HepG2 (cell line): ENCODE measurements around the gene WWTR1. TPM values are rescaled to one million over a fixed set of nuclear protein-coding genes. Genes with fewer than 3 reads are reported as not detected.

Experiments used
- ATAC-seq: fragments of 200-7000 bp; cut with Tn5 transposase; 3 replicates; pipeline ENCODE4 v1.9.1; 2020; ENCODE audit warnings: mild to moderate bottlenecking, moderate library complexity
- BruUV-seq: library from RNA; stranded (reverse); fragments of 400-500 nt; replicated peaks from 2 replicates; lab custom pipeline; 2021; lab: Mats Ljungman, UMichigan
- CTCF ChIA-PET: fragments of 300-600 bp; formaldehyde crosslinking; extraction: SDS; loops from one replicate; lab custom pipeline; 2021; ENCODE audit warnings: low total read pairs, inconsistent platforms, low intra/inter-chr PET ratio; lab: Yijun Ruan, JAX
- POLR2A ChIA-PET: fragments of 350-600 bp; sonication (Branson Sonifier 250); formaldehyde crosslinking; loops from one replicate; lab custom pipeline; 2020; ENCODE audit warnings: antibody characterized with exemption, inconsistent platforms; lab: Yijun Ruan, JAX
- DNase-seq: peaks from one replicate; pipeline ENCODE4 v3.0.0-alpha.2; 2015; ENCODE audit warnings: low spot score
- FAIRE-seq: peaks from 3 replicates; lab custom pipeline; 2011; peaks lifted over from hg19 to GRCh38; lab: Jason Lieb, UNC
- H2AFZ ChIP-seq: one replicate; pipeline ENCODE4 v1.6.1; 2011; ENCODE audit warnings: low read length, inconsistent platforms
- H3K27ac ChIP-seq: fragments of 300-600 bp; 3 replicates; pipeline ENCODE4 v1.8.0; 2011; ENCODE audit warnings: mixed run types, mild to moderate bottlenecking, mixed read lengths, low read length, inconsistent platforms; ENCODE audit not compliant: insufficient read depth; ENCODE audit errors: extremely low read length
- H3K27me3 ChIP-seq, 2 experiments: fragments of 200-600 bp in 1 of 2; 2 replicates in 1 of 2; 3 replicates in 1 of 2; pipeline versions ENCODE4 v1.6.0 to v1.8.0; 2011; ENCODE audit warnings: low read length in 2 of 2, mild to moderate bottlenecking in 2 of 2, moderate library complexity in 2 of 2, inconsistent platforms in 1 of 2; ENCODE audit not compliant: insufficient read depth in 2 of 2, control insufficient read depth in 1 of 2
- H3K36me3 ChIP-seq, 2 experiments: fragments of 200-600 bp in 1 of 2; replicated peaks in 1 of 2; 2 replicates in 1 of 2; 3 replicates in 1 of 2; pipeline versions ENCODE4 v1.5.1 to v1.8.0; 2011; ENCODE audit warnings: low read length in 2 of 2, inconsistent platforms in 1 of 2; ENCODE audit not compliant: insufficient read depth in 2 of 2, control insufficient read depth in 1 of 2
- H3K4me1 ChIP-seq: 2 replicates; pipeline ENCODE4 v1.5.1; 2012; ENCODE audit warnings: low read length, inconsistent platforms; ENCODE audit not compliant: insufficient read depth
- H3K4me2 ChIP-seq: 2 replicates; pipeline ENCODE4 v1.6.0; 2011; ENCODE audit warnings: low read depth, low read length, inconsistent platforms
- H3K4me3 ChIP-seq, 3 experiments: fragments of 200-600 bp in 1 of 3; sonication (generic), shearing (Covaris generic) in 1 of 3; replicated peaks in 1 of 3; 2 replicates each; pipeline ENCODE4 v1.5.1; 2011 to 2016; ENCODE audit warnings: low read length in 3 of 3, inconsistent platforms in 2 of 3, low read depth in 2 of 3, mild to moderate bottlenecking in 2 of 3, control low read depth in 1 of 3, mixed read lengths in 1 of 3; ENCODE audit not compliant: insufficient read depth in 1 of 3
- H3K79me2 ChIP-seq: one replicate; pipeline ENCODE4 v1.6.1; 2011; ENCODE audit warnings: low read length, inconsistent platforms; ENCODE audit not compliant: insufficient read depth
- H3K9ac ChIP-seq: 2 replicates; pipeline ENCODE4 v1.6.0; 2011; ENCODE audit warnings: mild to moderate bottlenecking, low read depth, low read length, inconsistent platforms; ENCODE audit not compliant: insufficient read depth
- H3K9me3 ChIP-seq: 2 replicates; pipeline ENCODE4 v1.5.1; 2012; ENCODE audit warnings: mild to moderate bottlenecking, low read length
- H4K20me1 ChIP-seq: 2 replicates; pipeline ENCODE4 v1.6.0; 2011; ENCODE audit warnings: inconsistent platforms, mild to moderate bottlenecking, low read length, moderate library complexity; ENCODE audit not compliant: insufficient read depth
- FOXA3 ChIP-seq: IDR thresholded peaks from 2 replicates; pipeline ENCODE4 v1.6.1; 2016; ENCODE audit warnings: missing genetic modification reagents, missing compliant biosample characterization
- PHB2 ChIP-seq: fragments of 450-650 bp; IDR thresholded peaks from 2 replicates; pipeline ENCODE4 v1.6.1; 2018; ENCODE audit not compliant: partially characterized antibody
- ZFP36L2 ChIP-seq: sonication (generic); formaldehyde crosslinking; IDR thresholded peaks from 2 replicates; pipeline ENCODE4 v1.4.0; 2020; ENCODE audit warnings: missing genetic modification reagents
- WGBS: methylation state at CpG from one replicate; pipeline ENCODE4 v1.1.6; 2017; ENCODE audit warnings: low lambda C conversion rate; 5-methylcytosine and 5-hydroxymethylcytosine counted together
- in situ Hi-C: cut with HindIII; loops from 2 replicates; pipeline ENCODE4 v1.10.0; 2017; ENCODE audit warnings: low pct_unique_long_range_greater_than_20kb; ENCODE audit not compliant: extremely low pct_ligation_motif_present
- intact Hi-C: fragments of 100-400 bp; cut with micrococcal nuclease; formaldehyde crosslinking; loops from one replicate; pipeline ENCODE4 v1.10.0; 2022; ENCODE audit not compliant: unreplicated experiment
- polyA plus RNA-seq, 8 experiments: library from polyadenylated mRNA; depleted of rRNA in 3 of 8; stranded (reverse) in 7 of 8; unstranded in 1 of 8; fragments of >200 nt; fragmentation: Illumina TruSeq in 4 of 8; extraction: Trizol in 4 of 8; gene quantifications; 2 replicates each; pipeline versions ENCODE4 v1.2.1 to v1.2.3, GENCODE V29; 2011 to 2016; ENCODE audit warnings: low read depth in 4 of 8, missing spikeins in 1 of 8, mixed read lengths in 1 of 8; ENCODE audit not compliant: insufficient read depth in 1 of 8
- total RNA-seq, 5 experiments: library from RNA; depleted of rRNA; stranded (reverse); fragments of >200 nt; fragmentation: Illumina TruSeq; extraction: Trizol; gene quantifications; 2 replicates each; pipeline ENCODE4 v1.2.3, GENCODE V29; 2016; ENCODE audit warnings: low read depth in 1 of 5
- TF ChIP-seq, protein P1 (sequence below): sonication (generic); formaldehyde crosslinking; IDR thresholded peaks from 2 replicates; pipeline ENCODE4 v1.4.0; 2020; ENCODE audit warnings: missing genetic modification reagents
- TF ChIP-seq, protein P2 (sequence below): sonication (generic); formaldehyde crosslinking; IDR thresholded peaks from 2 replicates; pipeline ENCODE4 v1.5.0; 2020; ENCODE audit warnings: missing genetic modification reagents, mild to moderate bottlenecking, borderline replicate concordance
- TF ChIP-seq, protein P3 (sequence below): sonication (generic); formaldehyde crosslinking; IDR thresholded peaks from 2 replicates; pipeline ENCODE4 v1.5.0; 2020; ENCODE audit warnings: mild to moderate bottlenecking, missing genetic modification reagents, moderate library complexity
- TF ChIP-seq, protein P4 (sequence below): sonication (generic); formaldehyde crosslinking; IDR thresholded peaks from 2 replicates; pipeline ENCODE4 v1.5.0; 2020; ENCODE audit warnings: missing genetic modification reagents

The WWTR1 gene
- total and polyA plus RNA-seq, 2 of the 13 experiments (the other 11 are each of a cell fraction or from before 2014, with no cell fraction given) = 19.7 to 139 TPM

DNA sequence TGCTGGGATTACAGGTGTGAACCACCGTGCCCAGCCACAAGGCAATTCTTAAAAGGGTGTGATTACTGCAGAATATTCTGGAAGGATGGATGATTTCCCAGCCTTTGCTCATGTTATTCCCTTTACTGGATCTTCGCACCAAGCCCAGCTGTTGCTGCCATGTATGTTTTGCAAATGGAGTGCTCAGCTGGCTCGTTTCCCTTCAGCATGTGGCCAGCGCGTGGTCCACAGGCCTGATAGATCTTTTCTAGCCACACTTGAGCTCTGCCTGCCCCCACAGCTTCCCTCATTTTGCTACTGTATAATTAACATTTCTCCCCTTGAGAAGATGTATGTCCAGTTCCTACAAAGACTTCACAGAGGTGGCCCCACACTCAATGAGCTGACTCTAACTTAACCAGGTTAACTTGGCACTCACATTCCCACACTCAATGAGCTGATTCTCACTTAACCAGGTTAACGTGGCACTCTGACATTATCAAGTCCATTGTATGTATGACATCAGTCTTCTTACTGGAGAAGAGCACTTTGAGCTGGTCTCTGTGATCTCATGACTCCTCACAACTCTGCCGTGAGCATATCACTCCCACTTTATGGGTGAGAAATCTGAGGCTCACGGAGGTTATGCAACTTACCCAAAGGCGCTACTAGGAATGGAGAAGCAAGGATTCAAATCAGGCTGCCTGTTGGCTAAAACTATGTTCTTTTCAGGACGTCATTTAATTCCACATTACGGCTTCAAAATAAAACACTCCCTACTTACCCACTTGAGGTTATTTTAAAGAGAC is 134.1 kb downstream of the WWTR1 start:
- Histone ChIP-seq H3K4me2 (no peak overlapping the region), H3K4me1 (peaks cover 9% of the 10 kb centered on the region), H3K27me3 (no peaks in the 10 kb centered on the region), H3K36me3 (peaks cover 25 to 85% of the 10 kb centered on the region in 2 experiments), H3K27ac (no peak overlapping the region), H4K20me1 (peaks cover 12% of the 10 kb centered on the region), H3K79me2 (no peaks in the 10 kb centered on the region), H3K4me3 (no peak overlapping the region), H3K9me3 (no peaks in the 10 kb centered on the region), H3K9ac (no peak overlapping the region), H2AFZ (no peak overlapping the region)
- DNase-seq (no peak), ATAC-seq (no peak), FAIRE-seq (no peak)
- ChIA-PET CTCF (no interaction called here), POLR2A (no interaction called here)
- TF ChIP-seq ZFP36L2 (CRISPR knock-in tag) (no peak), PHB2 (no peak)
- TF ChIP-seq, protein P1, sequence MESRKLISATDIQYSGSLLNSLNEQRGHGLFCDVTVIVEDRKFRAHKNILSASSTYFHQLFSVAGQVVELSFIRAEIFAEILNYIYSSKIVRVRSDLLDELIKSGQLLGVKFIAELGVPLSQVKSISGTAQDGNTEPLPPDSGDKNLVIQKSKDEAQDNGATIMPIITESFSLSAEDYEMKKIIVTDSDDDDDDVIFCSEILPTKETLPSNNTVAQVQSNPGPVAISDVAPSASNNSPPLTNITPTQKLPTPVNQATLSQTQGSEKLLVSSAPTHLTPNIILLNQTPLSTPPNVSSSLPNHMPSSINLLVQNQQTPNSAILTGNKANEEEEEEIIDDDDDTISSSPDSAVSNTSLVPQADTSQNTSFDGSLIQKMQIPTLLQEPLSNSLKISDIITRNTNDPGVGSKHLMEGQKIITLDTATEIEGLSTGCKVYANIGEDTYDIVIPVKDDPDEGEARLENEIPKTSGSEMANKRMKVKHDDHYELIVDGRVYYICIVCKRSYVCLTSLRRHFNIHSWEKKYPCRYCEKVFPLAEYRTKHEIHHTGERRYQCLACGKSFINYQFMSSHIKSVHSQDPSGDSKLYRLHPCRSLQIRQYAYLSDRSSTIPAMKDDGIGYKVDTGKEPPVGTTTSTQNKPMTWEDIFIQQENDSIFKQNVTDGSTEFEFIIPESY = 0 out of 2 replicates have a peak, but pooled peaks have one; percentile 15
- BruUV-seq = no TSS peak
- intact Hi-C loops (no loop called here), in situ Hi-C loops (no loop called here)
- WGBS = 96% methylated on average over 11 of the region's 11 CpGs

DNA sequence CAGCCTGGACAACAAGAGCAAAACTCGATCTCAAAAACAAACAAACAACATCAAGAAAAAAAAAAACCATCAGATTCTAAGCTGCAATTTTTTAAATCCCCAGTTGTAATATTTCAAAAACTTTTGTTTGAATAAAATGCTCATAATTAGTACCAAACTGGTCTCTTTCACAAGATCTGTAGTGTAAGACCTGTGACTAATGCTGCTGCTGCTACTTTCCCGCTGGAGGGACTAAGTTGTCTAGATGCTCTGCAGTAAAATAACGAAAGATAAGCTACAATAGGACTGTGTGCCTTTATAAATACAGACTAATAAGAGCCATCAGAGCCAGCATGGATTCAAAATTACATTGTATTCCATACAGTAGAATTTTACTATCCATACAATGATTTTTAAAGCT is 137.9 kb downstream of the WWTR1 start:
- no peaks in the 10 kb centered on the region for H3K4me1 ChIP-seq
- intact Hi-C loops (loop anchor here (10.0 kb wide), 1 partner anchor 385 kb away; no protein-coding TSS in a partner anchor), in situ Hi-C loops (no loop called here)
- H3K27ac ChIP-seq = no peak overlapping the region
- H3K27me3 ChIP-seq = no peaks in the 10 kb centered on the region
- H3K79me2 ChIP-seq = no peaks in the 10 kb centered on the region
- H3K4me2 ChIP-seq = no peak overlapping the region
- DNase-seq (no peak), ATAC-seq (no peak), FAIRE-seq (no peak)
- H3K36me3 ChIP-seq = peaks cover 20 to 64% of the 10 kb centered on the region in 2 experiments
- H3K9me3 ChIP-seq = no peaks in the 10 kb centered on the region
- 89% methylated on average over 3 of the region's 3 CpGs for WGBS
- H2AFZ ChIP-seq = no peak overlapping the region
- H3K9ac ChIP-seq = no peak overlapping the region
- H4K20me1 ChIP-seq = no peaks in the 10 kb centered on the region; the same call in 1 of the 2 replicates
- CTCF ChIA-PET = interaction anchor here (0.6 kb wide), 1 partner anchor 254 kb away, joined by 3 read pairs; no protein-coding TSS in a partner anchor
- H3K4me3 ChIP-seq = no peak overlapping the region
- POLR2A ChIA-PET = no interaction called here
- BruUV-seq = no TSS peak
- TF ChIP-seq, protein P2, sequence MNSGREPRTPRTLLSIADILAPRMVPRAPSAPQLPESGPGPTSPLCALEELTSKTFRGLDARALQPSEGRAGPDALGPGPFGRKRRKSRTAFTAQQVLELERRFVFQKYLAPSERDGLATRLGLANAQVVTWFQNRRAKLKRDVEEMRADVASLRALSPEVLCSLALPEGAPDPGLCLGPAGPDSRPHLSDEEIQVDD (CRISPR knock-in tag) = no peak
- TF ChIP-seq, protein P3, sequence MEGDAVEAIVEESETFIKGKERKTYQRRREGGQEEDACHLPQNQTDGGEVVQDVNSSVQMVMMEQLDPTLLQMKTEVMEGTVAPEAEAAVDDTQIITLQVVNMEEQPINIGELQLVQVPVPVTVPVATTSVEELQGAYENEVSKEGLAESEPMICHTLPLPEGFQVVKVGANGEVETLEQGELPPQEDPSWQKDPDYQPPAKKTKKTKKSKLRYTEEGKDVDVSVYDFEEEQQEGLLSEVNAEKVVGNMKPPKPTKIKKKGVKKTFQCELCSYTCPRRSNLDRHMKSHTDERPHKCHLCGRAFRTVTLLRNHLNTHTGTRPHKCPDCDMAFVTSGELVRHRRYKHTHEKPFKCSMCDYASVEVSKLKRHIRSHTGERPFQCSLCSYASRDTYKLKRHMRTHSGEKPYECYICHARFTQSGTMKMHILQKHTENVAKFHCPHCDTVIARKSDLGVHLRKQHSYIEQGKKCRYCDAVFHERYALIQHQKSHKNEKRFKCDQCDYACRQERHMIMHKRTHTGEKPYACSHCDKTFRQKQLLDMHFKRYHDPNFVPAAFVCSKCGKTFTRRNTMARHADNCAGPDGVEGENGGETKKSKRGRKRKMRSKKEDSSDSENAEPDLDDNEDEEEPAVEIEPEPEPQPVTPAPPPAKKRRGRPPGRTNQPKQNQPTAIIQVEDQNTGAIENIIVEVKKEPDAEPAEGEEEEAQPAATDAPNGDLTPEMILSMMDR = no peak
- TF ChIP-seq, protein P4, sequence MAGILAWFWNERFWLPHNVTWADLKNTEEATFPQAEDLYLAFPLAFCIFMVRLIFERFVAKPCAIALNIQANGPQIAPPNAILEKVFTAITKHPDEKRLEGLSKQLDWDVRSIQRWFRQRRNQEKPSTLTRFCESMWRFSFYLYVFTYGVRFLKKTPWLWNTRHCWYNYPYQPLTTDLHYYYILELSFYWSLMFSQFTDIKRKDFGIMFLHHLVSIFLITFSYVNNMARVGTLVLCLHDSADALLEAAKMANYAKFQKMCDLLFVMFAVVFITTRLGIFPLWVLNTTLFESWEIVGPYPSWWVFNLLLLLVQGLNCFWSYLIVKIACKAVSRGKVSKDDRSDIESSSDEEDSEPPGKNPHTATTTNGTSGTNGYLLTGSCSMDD (CRISPR knock-in tag) = no peak
- no peak for TF ChIP-seq FOXA3 (CRISPR knock-in tag)
